ENCODE results near the gene OR56A3.
"Not testable (repeated sequence)": the region's sequence is repeated elsewhere in the genome, so short reads cannot be mapped to it uniquely, and the experiment has no call there.

The OR56A3 gene, protein sequence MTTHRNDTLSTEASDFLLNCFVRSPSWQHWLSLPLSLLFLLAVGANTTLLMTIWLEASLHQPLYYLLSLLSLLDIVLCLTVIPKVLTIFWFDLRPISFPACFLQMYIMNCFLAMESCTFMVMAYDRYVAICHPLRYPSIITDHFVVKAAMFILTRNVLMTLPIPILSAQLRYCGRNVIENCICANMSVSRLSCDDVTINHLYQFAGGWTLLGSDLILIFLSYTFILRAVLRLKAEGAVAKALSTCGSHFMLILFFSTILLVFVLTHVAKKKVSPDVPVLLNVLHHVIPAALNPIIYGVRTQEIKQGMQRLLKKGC

DNA sequence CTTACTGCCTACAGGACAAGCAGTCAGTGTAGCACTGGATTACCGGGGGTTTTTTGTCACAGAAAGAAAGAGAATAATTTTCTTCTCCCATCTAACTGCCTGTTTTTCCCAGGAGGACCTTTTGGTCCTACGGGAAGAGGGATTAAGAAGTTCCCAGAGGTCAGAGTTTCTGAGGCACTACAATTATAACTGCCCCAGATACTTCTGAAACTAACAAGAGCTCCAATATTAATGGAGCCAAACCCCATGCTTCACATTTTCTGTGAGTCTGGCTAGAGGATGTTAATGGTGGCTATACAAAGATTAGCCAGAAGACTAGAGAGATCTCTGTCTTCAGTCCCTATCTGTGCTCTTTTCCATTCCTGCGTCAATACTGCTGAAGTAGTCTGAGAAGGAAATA is at the start of gene OR56A3:
TSS of gene OR56A3 (plus strand) at position 301 of the 400 bp plus-strand sequence. CDS start 5,096 bp downstream, outside the sequence.
- DNase-seq: no peak

DNA sequence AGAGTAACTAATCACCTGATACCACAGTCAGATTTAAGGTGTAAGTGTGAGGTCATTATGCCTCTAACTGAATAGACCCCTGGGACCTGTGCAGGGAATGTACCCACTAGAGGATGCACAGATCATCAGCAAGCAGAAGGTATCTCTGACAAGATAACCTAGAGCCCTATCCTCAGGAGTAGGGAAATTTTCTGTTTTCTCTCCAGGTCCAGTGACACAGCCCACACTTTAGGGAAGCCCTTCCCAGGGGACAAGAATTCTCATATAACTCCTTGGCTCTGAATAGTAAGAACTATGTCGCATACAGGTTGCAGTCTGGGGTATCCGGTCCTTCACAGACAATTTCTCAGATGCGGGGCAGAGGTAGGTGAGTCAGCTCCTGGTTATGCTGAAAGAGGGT is 49.1 kb upstream of the OR56A3 start, which contains the start of gene OR52E5:
TSS of gene OR52E5 (plus strand) at position 301 of the 400 bp plus-strand sequence. CDS start 7,569 bp downstream, outside the sequence.
- no peak for DNase-seq

DNA sequence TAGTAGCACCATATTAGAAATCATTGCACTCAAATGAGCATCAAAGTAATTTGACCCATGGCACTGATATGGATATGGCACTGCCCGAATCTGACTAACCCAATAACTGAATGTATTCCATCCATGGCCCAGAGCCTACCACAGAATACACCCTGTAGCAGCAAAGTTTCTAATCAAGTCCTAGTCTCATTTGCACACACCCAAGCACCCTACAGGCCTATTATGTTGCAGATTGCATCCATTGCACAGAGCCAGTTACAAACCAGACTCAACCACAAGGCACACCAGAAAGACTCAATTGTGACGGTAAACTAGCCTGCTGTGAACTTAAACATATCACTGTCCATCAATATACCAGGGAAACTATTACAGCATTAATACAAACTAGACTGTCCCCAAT is 42.5 kb upstream of the OR56A3 start:
- DNase-seq: no peak

DNA sequence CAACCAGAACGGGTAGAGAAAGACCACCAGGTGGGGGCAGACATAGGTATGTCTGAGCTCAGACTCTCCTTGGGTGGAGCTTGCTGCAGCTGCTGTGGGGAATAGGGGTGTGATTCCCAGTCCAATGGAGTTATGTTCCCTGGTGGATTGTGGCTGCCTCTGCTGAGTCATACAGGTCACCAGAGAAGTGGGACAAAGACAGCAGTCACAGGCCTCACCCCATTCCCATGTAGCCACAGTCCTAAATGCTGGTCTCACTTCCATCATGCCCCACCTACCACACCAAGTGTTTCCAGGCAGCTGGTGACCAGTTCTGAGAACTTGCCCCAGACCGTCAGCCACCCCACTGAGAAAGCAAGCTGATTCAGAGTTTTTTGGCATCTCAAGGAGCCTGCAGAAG is 31.5 kb upstream of the OR56A3 start:
- DNase-seq: no peak

DNA sequence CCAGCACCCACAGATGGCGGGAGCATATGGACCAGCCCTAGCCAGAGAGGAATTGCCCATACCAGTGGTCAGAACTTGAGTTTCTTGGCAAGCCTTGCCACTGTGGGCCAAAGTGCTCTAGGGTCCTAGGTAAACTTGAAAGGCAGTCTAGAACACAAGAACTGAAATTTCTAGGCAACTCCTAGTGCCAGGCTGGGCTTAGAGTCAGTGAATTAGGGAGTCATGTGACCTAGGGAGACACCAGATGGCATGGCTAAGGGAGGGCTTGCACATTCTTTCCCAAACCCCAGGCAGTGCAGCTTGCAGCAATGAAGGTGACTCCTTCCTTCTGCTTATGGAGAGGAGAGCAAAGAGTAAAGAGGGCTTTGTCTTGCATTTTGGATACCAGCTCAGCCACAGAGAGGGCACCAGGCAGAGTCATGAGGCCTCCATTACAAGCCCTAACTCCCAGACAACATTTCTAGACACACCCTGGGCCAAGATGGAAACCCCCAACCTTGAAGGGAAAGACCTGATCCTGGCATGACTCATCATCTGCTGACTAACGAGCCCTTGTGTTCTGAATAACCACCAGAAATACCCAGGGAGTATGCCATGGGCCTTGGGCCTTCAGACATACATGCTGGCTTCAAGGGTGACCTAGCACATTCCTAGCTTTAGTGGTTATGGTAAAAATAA is 19.2 kb upstream of the OR56A3 start:
- DNase-seq: no peak

DNA sequence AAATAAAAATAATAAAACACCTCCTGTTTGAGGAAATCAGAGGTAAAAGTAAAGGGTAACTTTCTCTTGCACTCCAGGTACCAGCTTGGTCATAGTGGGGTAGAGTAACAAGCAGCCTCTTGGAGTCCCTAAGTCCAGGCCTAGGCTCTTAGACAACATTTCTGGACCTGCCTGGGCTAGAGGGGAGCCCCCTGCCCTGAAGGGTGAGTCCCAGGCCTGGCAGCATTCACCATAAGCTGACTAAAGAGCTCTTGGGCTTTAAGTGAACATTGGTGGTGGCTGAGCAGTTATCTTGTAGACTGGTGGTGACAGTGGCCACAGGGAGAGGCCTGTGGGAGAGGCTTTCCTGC is 18.6 kb upstream of the OR56A3 start:
- DNase-seq: no peak

DNA sequence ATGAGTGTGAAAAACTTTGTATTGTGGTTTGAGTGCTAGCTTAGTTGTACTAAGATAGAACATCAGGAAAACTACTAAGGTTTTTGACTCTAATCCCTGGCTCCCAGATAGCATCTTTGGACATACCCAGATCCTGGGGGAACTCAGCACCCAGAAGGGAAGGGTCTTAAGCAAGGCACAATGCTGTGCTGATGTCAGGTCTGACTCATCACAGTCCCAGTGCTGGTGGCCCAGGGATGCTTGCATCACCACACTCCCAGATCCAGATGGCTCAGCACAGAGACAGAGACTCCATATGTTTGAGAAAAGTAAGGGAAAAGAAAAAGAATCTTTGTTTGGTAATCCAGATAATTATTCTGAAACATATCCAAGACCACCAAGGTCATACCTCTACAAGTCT is 18.3 kb upstream of the OR56A3 start:
- DNase-seq: no peak

DNA sequence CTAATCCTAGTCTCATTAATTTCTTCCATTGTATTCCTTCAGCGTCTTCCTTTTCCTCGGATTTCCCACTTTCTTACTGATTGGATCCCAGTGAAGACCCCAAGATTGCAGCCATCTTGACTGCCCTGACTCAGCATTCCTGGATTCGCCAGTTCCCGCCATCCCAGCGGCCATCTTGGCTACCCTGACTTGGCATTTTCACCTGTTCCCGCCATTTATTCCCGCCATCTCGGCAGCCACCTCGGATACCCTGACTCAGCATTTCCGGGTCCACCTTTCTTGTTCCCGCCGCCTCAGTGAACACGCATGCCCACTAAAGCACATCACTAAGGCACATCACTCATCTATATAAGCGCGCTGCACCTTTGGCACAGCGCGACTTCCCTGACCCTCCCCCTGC is 13.8 kb upstream of the OR56A3 start:
- DNase-seq: no peak

DNA sequence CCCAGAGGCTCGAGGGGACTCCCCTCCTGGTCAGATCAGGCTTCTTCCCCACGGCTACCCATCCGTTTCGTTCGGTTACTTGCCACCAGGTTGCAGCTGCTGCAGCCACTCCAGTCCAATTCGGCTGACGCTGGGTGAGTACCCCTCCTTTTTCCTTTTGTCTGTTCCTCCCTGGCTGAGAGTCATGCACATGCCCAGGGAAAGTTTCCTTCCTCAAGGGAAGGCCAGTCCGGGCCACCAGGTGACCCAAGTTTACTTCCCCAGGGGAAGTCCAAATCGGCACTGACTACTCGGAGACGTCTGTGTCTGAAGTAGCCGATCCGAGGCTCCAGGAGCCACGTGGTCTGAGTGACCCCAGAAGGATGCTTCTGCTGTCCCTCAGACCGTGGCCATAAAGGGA is 13.2 kb upstream of the OR56A3 start:
- no peak for DNase-seq

DNA sequence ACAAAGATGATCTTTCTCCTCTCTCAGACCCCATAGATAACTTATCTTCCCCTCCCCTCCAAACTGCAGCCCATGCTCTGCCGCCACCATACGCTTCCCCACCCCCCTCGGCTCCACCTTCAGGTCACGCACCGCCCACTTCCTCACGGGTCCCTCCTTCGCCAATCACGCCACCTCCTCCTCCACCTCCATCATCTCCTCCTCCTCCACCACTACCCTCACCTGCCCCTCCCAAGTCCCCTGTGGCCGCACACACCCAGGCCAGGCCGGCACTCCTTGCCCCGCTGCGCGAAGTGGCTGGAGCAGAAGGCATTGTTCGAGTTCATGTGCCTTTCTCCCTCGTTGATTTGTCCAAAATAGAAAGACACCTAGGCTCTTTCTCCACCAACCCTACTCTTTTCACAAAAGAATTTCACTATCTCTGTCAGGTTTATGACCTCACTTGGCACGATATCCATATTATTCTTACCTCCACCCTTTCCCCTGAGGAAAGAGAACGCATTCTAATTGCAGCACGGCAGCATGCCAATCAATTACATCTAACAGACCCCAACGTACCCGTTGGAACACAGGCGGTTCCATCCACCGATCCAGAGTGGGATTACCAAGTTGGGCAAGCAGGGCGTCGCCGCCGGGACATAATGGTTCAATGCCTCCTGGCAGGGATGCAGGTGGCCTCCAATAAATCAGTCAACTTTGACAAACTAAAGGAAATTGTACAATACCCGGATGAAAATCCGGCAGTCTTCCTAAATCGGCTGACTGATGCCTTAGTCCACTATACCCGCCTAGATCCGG is 12.3 kb upstream of the OR56A3 start:
- no peak for DNase-seq

DNA sequence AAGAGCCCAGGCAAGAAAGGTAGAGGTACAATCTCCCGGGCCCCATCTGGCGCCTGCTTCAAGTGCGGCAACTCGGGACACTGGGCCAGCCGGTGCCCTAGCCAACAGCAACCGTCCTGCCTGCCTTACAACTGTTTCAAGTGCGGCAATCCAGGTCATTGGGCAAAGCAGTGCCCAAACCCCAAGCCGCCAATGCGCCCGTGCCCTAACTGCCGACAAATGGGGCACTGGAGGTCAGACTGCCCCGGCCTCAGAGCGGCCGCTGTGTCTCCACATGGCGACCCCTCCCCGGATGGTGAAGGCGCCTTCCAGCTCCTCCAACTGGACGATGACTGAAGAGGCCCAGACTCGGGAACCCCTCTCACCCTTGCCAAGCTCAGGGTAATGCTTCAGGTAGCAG is 11.4 kb upstream of the OR56A3 start:
- DNase-seq: no peak

DNA sequence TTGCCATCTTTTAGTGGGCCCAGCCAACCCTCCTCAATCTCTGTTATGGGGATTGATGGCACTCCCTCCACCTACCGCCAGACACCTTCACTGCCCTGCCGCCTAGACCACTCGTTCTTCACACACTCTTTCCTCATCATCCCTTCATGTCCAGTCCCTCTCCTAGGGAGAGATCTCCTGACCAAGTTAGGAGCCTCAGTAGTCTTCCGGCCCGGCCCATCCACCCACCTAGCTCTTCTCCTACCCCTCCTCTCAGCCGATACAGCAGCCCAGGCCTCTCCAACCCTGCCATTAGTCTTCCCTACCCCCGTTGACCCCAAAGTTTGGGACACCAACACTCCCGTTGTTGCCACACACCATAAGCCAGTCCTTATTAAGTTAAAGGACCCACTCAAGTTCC is 11.0 kb upstream of the OR56A3 start:
- DNase-seq: no peak

DNA sequence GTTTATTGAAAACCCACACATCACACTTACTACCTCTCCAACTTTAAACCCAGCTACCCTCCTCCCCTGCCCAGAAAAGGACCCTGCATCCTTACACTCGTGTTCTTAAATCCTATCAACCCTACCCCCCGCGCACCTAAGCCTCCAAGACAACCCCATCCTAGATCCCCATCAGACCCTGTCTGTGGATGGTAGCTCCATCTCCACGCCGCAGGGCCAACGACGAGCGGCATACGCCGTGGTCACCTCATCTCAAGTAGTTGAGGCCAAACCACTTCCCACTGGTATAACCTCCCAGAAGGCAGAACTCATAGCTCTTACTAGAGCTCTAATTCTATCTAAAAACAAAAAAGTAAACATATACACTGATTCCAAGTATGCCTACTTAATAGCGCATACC is 9.4 kb upstream of the OR56A3 start:
- no peak for DNase-seq

DNA sequence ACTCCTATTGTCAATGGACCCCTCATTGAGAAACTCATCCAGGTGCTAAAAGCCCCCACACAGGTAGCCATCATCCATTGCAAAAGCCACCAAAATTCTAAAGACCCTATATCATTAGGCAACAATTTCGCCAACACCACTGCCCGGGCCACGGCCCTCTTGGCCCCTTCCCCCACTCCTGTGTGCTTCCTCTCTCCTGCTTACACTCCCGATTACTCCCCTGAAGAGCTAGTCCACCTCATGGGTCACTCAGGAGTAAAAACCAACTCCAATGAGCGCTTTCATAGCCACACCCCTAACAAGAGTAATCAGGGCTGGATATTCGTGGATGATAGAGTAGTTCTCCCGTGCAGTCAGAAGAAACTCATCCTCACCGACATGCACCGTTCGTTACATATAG is 8.9 kb upstream of the OR56A3 start:
- no peak for DNase-seq

DNA sequence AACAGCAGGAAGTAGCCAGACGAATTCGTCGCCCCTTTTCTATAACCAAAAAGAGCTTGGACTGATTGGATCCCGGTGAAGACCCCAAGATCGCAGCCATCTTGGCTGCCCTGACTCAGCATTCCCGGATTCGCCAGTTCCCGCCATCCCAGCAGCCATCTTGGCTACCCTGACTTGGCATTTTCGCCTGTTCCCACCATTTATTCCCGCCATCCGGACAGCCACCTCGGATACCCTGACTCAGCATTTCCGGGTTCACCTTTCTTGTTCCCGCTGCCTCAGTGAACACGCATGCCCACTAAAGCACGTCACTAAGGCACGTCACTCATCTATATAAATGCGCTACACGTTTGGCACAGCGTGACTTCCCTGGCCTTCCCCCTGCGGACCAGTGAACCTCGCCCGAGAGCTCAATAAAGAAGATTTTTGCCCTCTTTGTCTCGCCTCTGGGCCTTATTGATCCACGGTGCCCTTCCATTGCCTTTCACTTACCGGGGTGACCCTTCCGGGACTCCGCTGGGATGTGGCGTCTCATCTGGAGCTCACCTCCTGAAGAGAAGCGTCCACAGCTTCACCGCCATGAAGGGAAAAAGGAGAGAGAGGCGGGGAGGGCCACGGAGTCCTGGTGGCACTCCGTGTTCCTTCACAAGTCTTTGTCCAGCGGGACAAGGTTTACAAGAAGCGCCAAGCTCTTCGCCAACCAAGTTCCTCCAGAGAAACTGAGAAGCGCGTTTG is 4.0 kb upstream of the OR56A3 start:
- DNase-seq: no peak

DNA sequence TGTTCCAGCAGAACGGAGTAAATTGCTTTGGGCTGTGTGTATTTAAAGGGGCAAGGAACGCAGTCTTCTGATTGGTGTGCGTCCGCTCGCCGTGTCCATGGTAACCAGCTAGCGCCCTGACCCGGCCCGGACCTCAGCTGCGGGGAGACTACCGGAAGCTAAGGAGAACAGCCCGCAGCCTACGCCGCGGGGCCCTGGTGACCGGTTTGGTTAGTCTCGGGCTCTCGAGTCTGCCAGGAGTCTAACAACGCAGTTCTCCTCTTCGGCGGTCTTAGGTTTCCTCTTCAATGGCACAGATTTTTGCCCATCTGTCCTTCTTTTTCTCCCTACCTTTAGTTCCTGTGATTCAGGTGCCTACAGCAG is 3.5 kb upstream of the OR56A3 start:
- no peak for DNase-seq

DNA sequence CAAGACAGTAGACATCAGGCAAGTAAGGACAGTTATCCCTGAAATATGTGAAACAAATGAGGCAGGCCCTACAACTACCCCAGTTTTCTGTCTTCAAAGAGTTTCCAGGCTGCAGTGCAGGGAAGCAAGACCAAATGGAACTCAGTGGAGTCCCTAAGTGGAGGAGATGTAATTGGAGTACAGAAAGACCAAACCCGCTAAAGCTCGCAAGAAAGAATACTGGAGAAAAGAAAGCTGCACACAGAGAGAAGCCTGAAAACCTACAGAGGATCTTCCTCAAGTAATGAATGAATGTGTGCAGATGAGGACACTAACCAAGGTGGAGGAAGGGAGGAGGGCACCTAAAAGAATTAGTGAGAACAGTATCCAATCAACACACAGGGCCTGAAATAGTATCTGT is 1.3 kb upstream of the OR56A3 start:
- DNase-seq: no peak

DNA sequence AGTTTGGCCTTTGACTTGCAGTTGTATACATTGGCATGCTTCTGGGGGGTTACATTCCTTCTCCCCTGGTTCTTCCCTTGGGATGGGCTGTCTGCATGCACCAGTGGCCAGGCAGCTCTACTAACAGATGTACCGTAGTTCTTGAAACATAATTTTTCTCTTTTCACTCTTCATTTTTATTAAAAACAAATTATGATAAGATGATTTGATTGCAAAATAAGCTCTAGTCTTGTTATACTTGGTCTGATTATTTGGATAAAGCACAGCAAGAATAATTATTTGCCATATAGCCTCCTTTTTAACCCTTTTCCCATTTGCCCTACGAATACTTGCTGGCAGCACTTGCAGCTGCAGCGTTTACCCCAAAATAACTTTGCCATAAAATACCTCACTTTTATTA is 13.5 kb downstream of the OR56A3 start:
- DNase-seq: no peak

DNA sequence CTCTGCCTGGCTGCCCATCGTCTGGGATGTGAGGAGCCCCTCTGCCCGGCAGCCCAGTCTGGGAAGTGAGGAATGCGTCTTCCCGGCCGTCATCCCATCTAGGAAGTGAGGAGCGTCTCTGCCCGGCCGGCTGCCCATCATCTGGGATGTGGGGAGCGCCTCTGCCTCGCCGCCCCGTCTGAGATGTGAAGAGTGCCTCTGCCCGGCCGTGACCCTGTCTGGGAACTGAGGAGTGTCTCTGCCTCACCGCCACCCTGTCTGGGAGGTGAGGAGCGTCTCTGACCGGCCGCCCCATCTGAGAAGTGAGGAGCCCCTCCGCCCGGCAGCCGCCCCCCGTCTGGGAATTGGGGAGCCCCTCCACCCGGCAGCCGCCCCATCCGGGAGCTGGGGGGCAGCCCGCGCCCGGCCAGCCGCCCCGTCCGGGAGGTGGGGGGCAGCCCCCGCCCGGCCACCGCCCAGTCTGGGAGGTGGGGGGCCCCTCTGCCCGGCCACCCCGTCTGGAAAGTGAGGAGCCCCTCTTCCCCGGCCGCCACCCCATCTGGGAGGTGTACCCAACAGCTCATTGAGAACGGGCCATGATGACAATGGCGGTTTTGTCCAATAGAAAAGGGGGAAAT is 18.8 kb downstream of the OR56A3 start:
- DNase-seq: not testable (repeated sequence)

DNA sequence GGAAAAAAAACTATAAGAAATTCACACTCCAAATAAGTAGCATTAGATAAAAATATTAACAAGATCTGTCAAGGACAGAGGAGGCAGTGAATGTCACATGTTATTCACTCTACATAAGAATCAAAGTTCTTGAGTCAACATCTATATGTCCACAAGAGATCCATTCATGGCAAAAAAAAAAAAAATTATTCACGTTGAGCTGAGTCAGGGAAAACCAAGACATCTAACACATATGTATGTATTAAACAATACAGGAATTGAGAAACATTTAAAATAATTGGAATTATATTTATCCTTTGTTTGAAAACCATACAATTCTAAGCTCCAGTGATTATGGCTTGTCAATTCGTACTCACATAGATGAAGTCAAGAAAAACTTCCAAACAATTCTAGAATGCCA is 24.9 kb downstream of the OR56A3 start:
- DNase-seq: no peak

DNA sequence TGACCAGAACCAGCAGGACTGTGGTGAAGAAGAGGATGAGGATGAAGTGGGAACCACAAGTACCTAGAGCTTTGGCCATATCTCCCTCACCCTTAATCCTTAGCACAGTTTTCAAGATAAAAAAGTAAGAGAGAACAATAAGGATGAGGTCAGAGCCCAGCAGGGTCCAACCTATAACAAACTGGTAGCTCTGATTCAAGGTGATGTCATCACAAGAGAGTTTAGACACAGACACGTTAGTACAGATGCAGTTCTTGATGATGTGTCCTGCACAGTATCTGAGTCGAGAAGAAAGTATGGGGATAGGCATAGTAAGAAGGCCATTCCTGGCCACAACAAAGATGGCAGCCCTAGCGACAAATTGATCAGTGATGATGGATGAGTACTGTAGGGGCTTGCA is 25.7 kb downstream of the OR56A3 start:
- no peak for DNase-seq

DNA sequence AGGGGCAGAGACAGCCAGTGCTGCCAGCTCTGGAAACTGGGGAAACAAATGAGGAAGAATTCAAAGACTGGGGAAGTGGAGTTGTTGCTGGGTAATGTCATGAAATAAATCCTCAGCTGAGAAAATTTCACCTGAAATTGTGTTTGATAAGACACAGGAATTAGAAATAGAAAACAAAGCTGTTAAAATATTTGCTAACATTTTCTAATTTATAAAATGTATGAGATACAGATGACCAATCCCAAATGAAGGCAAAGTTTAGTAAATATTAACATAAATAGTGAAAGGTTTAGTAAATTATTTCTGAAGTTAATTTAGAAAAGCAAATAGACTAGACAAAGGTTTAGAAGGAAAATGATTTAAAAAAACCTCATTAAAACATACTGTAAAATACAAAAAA is 26.3 kb downstream of the OR56A3 start, which contains the start of gene OR56A5:
TSS of gene OR56A5 (minus strand) at position 101 of the 400 bp plus-strand sequence. CDS start at position 101, 0 bp downstream.
- no peak for DNase-seq

DNA sequence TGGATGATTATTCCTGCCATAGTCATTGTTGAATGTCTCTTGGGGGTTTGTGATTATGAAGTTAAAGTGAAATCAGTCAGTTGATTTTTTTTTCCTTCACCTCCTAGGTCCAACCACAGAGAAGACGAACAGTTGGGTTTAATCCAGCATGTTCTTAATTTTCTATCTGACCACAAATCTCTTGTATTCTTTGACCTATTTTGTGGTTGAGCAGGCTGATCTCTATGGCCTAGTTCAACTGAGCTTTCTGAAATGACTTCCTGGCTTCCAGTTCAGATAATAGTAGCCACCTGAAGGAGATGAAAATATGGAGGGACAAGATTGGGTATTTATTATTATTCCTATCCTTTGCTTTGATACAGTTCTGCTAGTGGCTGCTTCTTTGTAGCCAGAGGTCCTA is 31.5 kb downstream of the OR56A3 start:
- no peak for DNase-seq
